Aorta (tissue), 5 donors: Measurements from ENCODE around the gene MT1H. TPM values are rescaled to one million over a fixed set of nuclear protein-coding genes. Genes with fewer than 3 reads are reported as not detected.

Source experiments
- ATAC-seq: fragments of 200-7000 bp; cut with Tn5 transposase; one replicate; pipeline ENCODE4 v1.9.1; 2022; ENCODE audit warnings: moderate library complexity; ENCODE audit not compliant: low FRiP score
- DNase-seq, 2 donors: peaks; one replicate each; pipeline ENCODE4 v3.0.0-alpha.2; 2020
- H3K27ac ChIP-seq, 2 donors: one replicate each; pipeline ENCODE4 v1.5.1; 2013; ENCODE audit warnings: low read length in 2 of 2, mild to moderate bottlenecking in 2 of 2, moderate library complexity in 2 of 2, control low read depth in 1 of 2, inconsistent platforms in 1 of 2, low read depth in 1 of 2
- H3K27me3 ChIP-seq, 2 donors: one replicate each; pipeline ENCODE4 v1.6.1; 2013; ENCODE audit warnings: control low read depth in 1 of 2, low read length in 1 of 2, mild to moderate bottlenecking in 1 of 2, moderate library complexity in 1 of 2; ENCODE audit not compliant: insufficient read depth in 2 of 2, control insufficient read depth in 1 of 2
- H3K36me3 ChIP-seq, 2 donors: one replicate each; pipeline ENCODE4 v1.6.1; 2013; ENCODE audit warnings: control low read depth in 1 of 2, low read length in 1 of 2, mild to moderate bottlenecking in 1 of 2; ENCODE audit not compliant: insufficient read depth in 2 of 2, control insufficient read depth in 1 of 2
- H3K4me1 ChIP-seq, 2 donors: one replicate each; pipeline ENCODE4 v1.6.1; 2013; ENCODE audit warnings: low read length in 2 of 2, control low read depth in 1 of 2, mild to moderate bottlenecking in 1 of 2, moderate library complexity in 1 of 2; ENCODE audit not compliant: insufficient read depth in 2 of 2, control insufficient read depth in 1 of 2
- H3K4me3 ChIP-seq, 2 donors: one replicate each; pipeline ENCODE4 v1.5.1; 2013; ENCODE audit warnings: low read length in 2 of 2, control low read depth in 1 of 2, mild to moderate bottlenecking in 1 of 2
- H3K9me3 ChIP-seq: one replicate; pipeline ENCODE4 v1.6.1; 2013; ENCODE audit warnings: mild to moderate bottlenecking, low read length; ENCODE audit not compliant: control insufficient read depth
- WGBS, 2 donors: extraction: QIAGEN DNeasy Blood & Tissue Kit; methylation state at CpG; one replicate each; pipeline ENCODE4 v1.1.7; 2013; 5-methylcytosine and 5-hydroxymethylcytosine counted together
- intact Hi-C, 2 donors: fragments of 100-400 bp; cut with DNase I; formaldehyde crosslinking; loops; one replicate each; pipeline versions ENCODE4 v1.14.2 to v1.15.0; 2022
- polyA plus RNA-seq, 2 donors: library from polyadenylated mRNA; stranded (reverse); fragments of 200-250 nt; gene quantifications; one replicate each; pipeline ENCODE4 v1.2.3, GENCODE V29; 2013
- total RNA-seq, 2 donors: library from RNA; stranded (reverse); fragmentation: NEBNext Ultra II Directional; extraction: Animal tissue kit (Norgen Biotek cat#: 25700); gene quantifications; one replicate each; pipeline ENCODE4 v1.2.1, GENCODE V29; 2021
- donor health status: healthy with polysubstance abuse.
- donor health status: Bipolar disorder and iron deficiency.
- donor health status: DM: no; HTN: no; CAD: no.
- donor health status: DM: no; HTN: no; CAD: no.
- donor health status: DM: yes; HTN: yes; CAD: no.

MT1H gene
- total and polyA plus RNA-seq, 4 donors, result 1.6 to 12.6 (median 3.0) TPM; not detected in 1

- no peak overlapping the region for H3K4me3 ChIP-seq
- intact Hi-C loops, result no loop called here
- WGBS, 2 donors, result 89 to 93% methylated on average over 5 of the region's 5 CpGs
- no peak for ATAC-seq
- H3K9me3 ChIP-seq, result peaks cover 3% of the 10 kb centered on the region
- no peaks in the 10 kb centered on the region for H3K27me3 ChIP-seq
- no peaks in the 10 kb centered on the region for H3K4me1 ChIP-seq
- no peaks in the 10 kb centered on the region for H3K36me3 ChIP-seq
- no peak for DNase-seq
- H3K27ac ChIP-seq, result no peak overlapping the region
Observed at GRCh38 chr16:56697456-56698155, 28.0 kb downstream of the MT1H start.

GRCh38 chr16:56700195-56700594, 30.6 kb downstream of the MT1H start:
- intact Hi-C loops, result loop anchor here (5.0 kb wide), 4 partner anchors 98 to 193 kb away; no protein-coding TSS in a partner anchor
- DNase-seq, result no peak

GRCh38 chr16:56700631-56701030, 31.0 kb downstream of the MT1H start:
- DNase-seq, result no peak
- H3K4me3 ChIP-seq, result no peak overlapping the region

More at GRCh38 chr16:56700195-56700594, 30.6 kb downstream of the MT1H start:
- WGBS, 2 donors, result 3 to 56% methylated on average over 1 of the region's 1 CpG
- no peaks in the 10 kb centered on the region for H3K4me1 ChIP-seq
- H3K9me3 ChIP-seq, result peaks cover 3% of the 10 kb centered on the region
- no peak overlapping the region for H3K4me3 ChIP-seq
- H3K27ac ChIP-seq, result no peak overlapping the region
- no peak for ATAC-seq
- H3K36me3 ChIP-seq, result no peaks in the 10 kb centered on the region
- H3K27me3 ChIP-seq, result no peaks in the 10 kb centered on the region

GRCh38 chr16:56701534-56701933, 31.9 kb downstream of the MT1H start:
- Histone ChIP-seq H3K27ac (no peak overlapping the region), H3K4me3 (no peak overlapping the region), H3K4me1 (no peaks in the 10 kb centered on the region), H3K27me3 (no peaks in the 10 kb centered on the region), H3K9me3 (peaks cover 3% of the 10 kb centered on the region), H3K36me3 (no peaks in the 10 kb centered on the region)
- WGBS, 2 donors, result 82 to 85% methylated on average over 7 of the region's 7 CpGs
- ATAC-seq (no peak), DNase-seq (no peak)
- intact Hi-C loops, result loop anchor here (5.0 kb wide), 4 partner anchors 99 to 194 kb away; no protein-coding TSS in a partner anchor

More at GRCh38 chr16:56700631-56701030, 31.0 kb downstream of the MT1H start:
- Histone ChIP-seq H3K27ac (no peak overlapping the region), H3K9me3 (peaks cover 3% of the 10 kb centered on the region), H3K4me1 (no peaks in the 10 kb centered on the region), H3K36me3 (no peaks in the 10 kb centered on the region), H3K27me3 (no peaks in the 10 kb centered on the region)
- no peak for ATAC-seq
- 89 to 99% methylated on average over 1 of the region's 1 CpG for WGBS, 2 donors
- intact Hi-C loops, result loop anchor here (5.0 kb wide), 4 partner anchors 98 to 193 kb away; no protein-coding TSS in a partner anchor

- Histone ChIP-seq H3K9me3 (peaks cover under 1% of the 10 kb centered on the region), H3K27ac (no peak overlapping the region), H3K4me1 (no peaks in the 10 kb centered on the region), H3K36me3 (no peaks in the 10 kb centered on the region), H3K27me3 (no peaks in the 10 kb centered on the region), H3K4me3 (no peak overlapping the region)
- intact Hi-C loops, result loop anchor here (2.0 to 5.0 kb wide), 6 partner anchors 28 to 196 kb away; no protein-coding TSS in a partner anchor
- no peak for ATAC-seq
- 91 to 93% methylated on average over 5 of the region's 5 CpGs for WGBS, 2 donors
- DNase-seq, result no peak
Observed at GRCh38 chr16:56702836-56703235, 33.2 kb downstream of the MT1H start.

GRCh38 chr16:56708525-56709442, 39.2 kb downstream of the MT1H start:
- DNase-seq (no peak), ATAC-seq (no peak)
- H3K27ac ChIP-seq, result no peak overlapping the region
- no peak overlapping the region for H3K4me3 ChIP-seq
- intact Hi-C loops, result no loop called here
- H3K4me1 ChIP-seq, result no peaks in the 10 kb centered on the region
- H3K27me3 ChIP-seq, result no peaks in the 10 kb centered on the region
- 75% methylated on average over 13 of the region's 13 CpGs for WGBS, 2 donors
- no peaks in the 10 kb centered on the region for H3K9me3 ChIP-seq
- H3K36me3 ChIP-seq, result no peaks in the 10 kb centered on the region

- intact Hi-C loops, result no loop called here
Observed at GRCh38 chr16:56709443-56710040, 39.9 kb downstream of the MT1H start.

GRCh38 chr16:56710181-56710737, 40.6 kb downstream of the MT1H start:
- Histone ChIP-seq H3K4me3 (no peak overlapping the region), H3K27ac (no peak overlapping the region), H3K27me3 (no peaks in the 10 kb centered on the region), H3K9me3 (no peaks in the 10 kb centered on the region), H3K4me1 (no peaks in the 10 kb centered on the region), H3K36me3 (no peaks in the 10 kb centered on the region)
- intact Hi-C loops, result no loop called here
- DNase-seq, result no peak
- WGBS, 2 donors, result 64 to 76% methylated on average over 3 of the region's 3 CpGs
- ATAC-seq, result no peak

More at GRCh38 chr16:56709443-56710040, 39.9 kb downstream of the MT1H start:
- Histone ChIP-seq H3K4me3 (no peak overlapping the region), H3K4me1 (no peaks in the 10 kb centered on the region), H3K27ac (no peak overlapping the region), H3K9me3 (no peaks in the 10 kb centered on the region), H3K36me3 (no peaks in the 10 kb centered on the region), H3K27me3 (no peaks in the 10 kb centered on the region)
- ATAC-seq (no peak), DNase-seq (no peak)
- 89% methylated on average over 4 of the region's 4 CpGs for WGBS, 2 donors
